Measurements from ENCODE around the gene SLC39A3. TPM values are rescaled to one million over a fixed set of nuclear protein-coding genes. Genes with fewer than 3 reads are reported as not detected.

SLC39A3 gene
- total RNA-seq, 1 experiment from 2014 or later = 46.6 TPM

GRCh38 chr19:2756921-2757881 is 17.4 kb upstream of the SLC39A3 start:
- intact Hi-C loops (cut with micrococcal nuclease; ENCODE audit: unreplicated experiment) = no loop called here
- BruUV-seq (replicated peaks) = no TSS peak
- TF ChIP-seq SIN3A (IDR thresholded peaks at IDR 0.05; ENCODE audit: borderline replicate concordance, insufficient read depth, low read depth, low read length) (no peak), REST (IDR thresholded peaks at IDR 0.05; ENCODE audit: insufficient read depth in 1 of 2, low read depth in 2 of 2, low read length in 1 of 2) (no peak), TCF7L2 (IDR thresholded peaks at IDR 0.05; ENCODE audit: low read depth, low read length) (no peak), POLR2AphosphoS5 (IDR thresholded peaks at IDR 0.05; ENCODE audit: low read depth, low read length) (no peak), CTCF (IDR thresholded peaks at IDR 0.05) (no peak)
- Histone ChIP-seq H3K27ac (ENCODE audit: low read length) (no peak overlapping the region), H3K4me1 (ENCODE audit: control insufficient read depth, insufficient read depth, low read length) (no peaks in the 10 kb centered on the region), H3K27me3 (ENCODE audit: control insufficient read depth, insufficient read depth, low read length) (no peaks in the 10 kb centered on the region), H3K36me3 (ENCODE audit: control insufficient read depth, insufficient read depth, low read length) (no peaks in the 10 kb centered on the region; the same call in 1 of the 2 replicates), H3K9me3 (ENCODE audit: control insufficient read depth, insufficient read depth, low read depth, low read length) (no peaks in the 10 kb centered on the region), H3K4me3 (ENCODE audit: low read depth in 2 of 2, low read length in 2 of 2) (no peak overlapping the region)
- DNase-seq (ENCODE audit: low read depth, low spot score) (no peak), ATAC-seq (no peak)
- CTCF ChIA-PET = no interaction called here
- POLR2A ChIA-PET = no interaction called here
- in situ Hi-C loops (cut with HindIII; ENCODE audit: low pct_unique_long_range_greater_than_20kb, low sequenced_read_pairs) = no loop called here

- BruUV-seq (replicated peaks) = no TSS peak
- POLR2A ChIA-PET = no interaction called here
- intact Hi-C loops (cut with micrococcal nuclease; ENCODE audit: unreplicated experiment) = no loop called here
Measured at GRCh38 chr19:2756477-2756876, 16.7 kb upstream of the SLC39A3 start.

More at GRCh38 chr19:2756477-2756876, 16.7 kb upstream of the SLC39A3 start:
- CTCF ChIA-PET = no interaction called here
- no peak for ATAC-seq
- Histone ChIP-seq H3K4me3 (ENCODE audit: low read depth in 2 of 2, low read length in 2 of 2) (no peak overlapping the region), H3K4me1 (ENCODE audit: control insufficient read depth, insufficient read depth, low read length) (no peaks in the 10 kb centered on the region), H3K36me3 (ENCODE audit: control insufficient read depth, insufficient read depth, low read length) (no peaks in the 10 kb centered on the region), H3K27me3 (ENCODE audit: control insufficient read depth, insufficient read depth, low read length) (no peaks in the 10 kb centered on the region), H3K27ac (ENCODE audit: low read length) (no peak overlapping the region), H3K9me3 (ENCODE audit: control insufficient read depth, insufficient read depth, low read depth, low read length) (no peaks in the 10 kb centered on the region)
- TF ChIP-seq SIN3A (IDR thresholded peaks at IDR 0.05; ENCODE audit: borderline replicate concordance, insufficient read depth, low read depth, low read length) = no peak
- TF ChIP-seq REST (IDR thresholded peaks at IDR 0.05; ENCODE audit: insufficient read depth in 1 of 2, low read depth in 2 of 2, low read length in 1 of 2) = no peak
- no peak for TF ChIP-seq CTCF (IDR thresholded peaks at IDR 0.05)
- TF ChIP-seq POLR2AphosphoS5 (IDR thresholded peaks at IDR 0.05; ENCODE audit: low read depth, low read length) = no peak
- no peak for TF ChIP-seq TCF7L2 (IDR thresholded peaks at IDR 0.05; ENCODE audit: low read depth, low read length)
- no peak for DNase-seq (ENCODE audit: low read depth, low spot score)
- in situ Hi-C loops (cut with HindIII; ENCODE audit: low pct_unique_long_range_greater_than_20kb, low sequenced_read_pairs) = no loop called here
